Posterior cingulate gyrus (tissue), 11 donors: ENCODE measurements around the gene VAMP7.
"Not testable (repeated sequence)": the region's sequence is repeated elsewhere in the genome, so short reads cannot be mapped to it uniquely, and the experiment has no call there.

Experiments
- DNase-seq, 10 donors: peaks; one replicate each; pipeline versions ENCODE4 v3.0.0 to v3.0.0-alpha.2; 2020 to 2021; ENCODE audit warnings: mixed read lengths in 3 of 10
- intact Hi-C: fragments of 100-400 bp; cut with DNase I; formaldehyde crosslinking; loops from one replicate; pipeline ENCODE4 v1.15.1; 2023

Gene VAMP7, protein sequence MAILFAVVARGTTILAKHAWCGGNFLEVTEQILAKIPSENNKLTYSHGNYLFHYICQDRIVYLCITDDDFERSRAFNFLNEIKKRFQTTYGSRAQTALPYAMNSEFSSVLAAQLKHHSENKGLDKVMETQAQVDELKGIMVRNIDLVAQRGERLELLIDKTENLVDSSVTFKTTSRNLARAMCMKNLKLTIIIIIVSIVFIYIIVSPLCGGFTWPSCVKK

DNA sequence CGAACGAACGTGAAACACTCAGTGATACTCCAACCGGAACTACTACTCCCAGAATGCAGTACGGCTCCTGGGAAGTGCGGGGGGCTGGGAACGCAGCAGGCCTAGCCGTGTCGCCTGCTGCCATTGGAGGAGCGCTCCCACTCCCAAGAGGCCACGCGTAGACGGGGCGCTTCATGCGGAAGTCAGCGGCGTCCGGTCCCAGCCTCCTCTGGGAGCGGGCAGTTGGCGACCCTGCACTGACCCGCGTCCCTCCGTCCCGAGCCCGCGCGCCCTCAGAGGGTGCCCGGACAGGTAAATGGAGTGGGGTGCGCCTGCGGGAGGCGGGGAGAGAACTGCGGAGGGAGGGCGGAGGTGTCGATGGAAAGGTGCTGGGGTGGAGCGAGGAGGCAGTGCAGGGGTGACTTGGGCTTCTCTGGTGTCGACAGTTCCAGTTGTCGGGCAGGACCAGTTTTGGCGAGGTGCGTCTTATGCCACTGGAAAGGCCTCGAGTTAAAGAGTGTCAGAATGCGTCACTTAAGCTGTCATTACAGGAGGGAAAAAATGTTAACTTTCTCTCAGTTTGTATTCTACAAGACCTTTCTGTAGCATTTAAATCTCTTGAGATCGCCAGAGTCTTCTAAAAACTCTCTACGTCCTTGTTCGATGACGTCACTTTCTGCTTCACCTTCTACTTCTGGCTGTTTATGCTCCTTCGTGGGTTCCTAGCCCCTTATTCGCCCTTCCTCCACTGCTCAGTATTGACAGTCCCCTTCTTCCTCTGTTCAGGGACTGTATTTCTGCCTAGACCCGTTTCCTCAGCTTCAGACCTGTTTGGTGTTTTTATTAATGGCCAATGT is at the start of gene VAMP7:
Gene VAMP7 (plus strand): TSS at position 188 of the 836 bp plus-strand sequence. CDS start 8,122 bp downstream, outside the sequence.
- intact Hi-C loops = no loop called here
- DNase-seq = peak; percentile 77 to 98 (median 84)

DNA sequence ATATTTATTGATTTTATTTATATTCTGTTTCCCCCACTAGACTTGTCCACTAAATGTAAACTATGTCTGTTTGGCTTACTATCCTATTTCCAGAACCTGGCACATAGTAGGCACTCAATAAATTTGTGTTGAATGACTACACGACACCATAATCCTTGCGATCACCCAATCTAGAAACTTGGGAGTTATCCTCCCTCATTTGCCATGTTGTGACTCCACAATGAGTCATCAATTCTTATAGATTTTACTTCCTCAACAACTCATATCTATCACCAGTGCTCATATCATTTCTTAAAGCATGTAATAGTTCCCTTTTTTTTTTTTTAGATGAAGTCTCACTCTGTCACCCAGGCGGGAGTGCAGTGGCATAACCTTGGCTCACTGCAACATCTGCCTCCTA is 39.9 kb upstream of the VAMP7 start:
- intact Hi-C loops = no loop called here
- DNase-seq = no peak

DNA sequence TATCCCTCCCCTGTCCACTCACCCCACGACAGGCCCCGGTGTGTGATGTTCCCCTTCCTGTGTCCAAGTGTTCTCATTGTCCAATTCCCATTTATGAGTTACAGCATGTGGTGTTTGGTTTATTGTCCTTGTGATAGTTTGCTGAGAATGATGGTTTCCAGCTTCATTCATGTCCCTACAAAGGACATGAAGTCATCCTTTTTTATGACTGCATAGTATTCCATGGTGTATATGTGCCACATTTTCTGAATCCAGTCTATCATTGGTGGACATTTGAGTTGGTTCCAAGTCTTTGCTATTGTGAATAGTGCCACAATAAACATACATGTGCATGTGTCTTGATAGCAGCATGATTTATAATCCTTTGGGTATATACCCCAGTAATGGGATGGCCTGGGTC is 29.4 kb upstream of the VAMP7 start:
- DNase-seq, intact Hi-C loops: not testable (repeated sequence)

DNA sequence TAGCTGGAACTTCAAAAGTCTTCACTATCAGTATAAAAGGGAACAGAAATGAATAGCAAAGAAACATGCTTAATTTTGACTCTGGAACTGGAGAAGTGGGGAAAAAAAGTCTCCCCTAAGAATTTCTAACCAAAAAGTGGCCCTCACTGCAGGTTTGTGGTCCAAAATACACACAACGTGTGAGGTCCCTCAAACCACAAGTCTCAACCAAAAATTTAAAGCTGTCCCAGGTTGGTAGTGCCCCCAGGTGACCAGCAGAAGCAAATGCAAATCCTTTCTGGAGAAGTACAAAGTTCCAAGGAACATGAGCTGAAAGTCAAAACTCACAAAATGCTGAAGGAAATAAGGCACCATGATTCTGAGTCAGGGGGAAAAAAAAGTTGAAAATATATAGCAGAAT is 23.6 kb upstream of the VAMP7 start:
- DNase-seq = no peak
- intact Hi-C loops = no loop called here

DNA sequence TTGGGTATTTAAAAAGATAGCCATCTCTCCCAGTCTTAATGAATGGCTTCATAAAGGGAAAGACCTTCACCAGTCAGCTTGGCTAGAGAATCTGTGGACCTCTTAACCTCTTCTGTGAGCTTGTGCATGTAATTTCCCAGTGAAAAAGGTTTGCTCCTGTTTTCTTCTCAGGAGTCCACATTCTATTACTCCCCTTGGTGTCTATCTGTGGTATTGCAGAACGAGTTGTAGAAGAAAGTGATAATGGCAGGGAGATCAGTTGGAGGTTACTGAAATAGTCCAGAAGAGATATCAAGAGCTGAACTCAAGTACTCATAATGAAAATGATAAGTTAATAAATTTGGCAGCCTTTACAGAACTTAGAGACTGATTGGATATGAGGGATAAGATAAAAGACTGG is 16.5 kb upstream of the VAMP7 start:
- no peak for DNase-seq
- intact Hi-C loops = no loop called here

DNA sequence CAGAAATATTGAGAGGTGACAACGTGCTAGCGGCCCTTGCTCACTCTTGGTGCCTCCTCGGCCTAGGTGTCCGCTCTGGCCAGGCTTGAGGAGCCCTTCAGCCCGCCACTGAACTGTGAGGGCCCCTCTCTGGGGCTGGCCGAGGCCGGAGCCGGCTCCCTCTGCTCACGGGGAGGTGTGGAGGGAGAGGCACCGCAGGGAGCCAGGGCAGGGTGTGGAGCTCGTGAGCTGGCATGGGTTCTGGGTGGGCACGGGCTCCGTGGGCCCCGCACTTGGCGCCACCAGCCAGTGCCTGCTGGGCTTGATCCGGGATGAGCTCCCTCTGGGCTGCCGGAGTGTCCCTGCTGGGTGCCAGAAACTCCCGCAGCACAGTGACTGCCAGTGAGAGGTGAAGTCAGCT is 16.0 kb upstream of the VAMP7 start:
- peak in 2 of 10 donors; percentile 40 to 62 for DNase-seq
- intact Hi-C loops = no loop called here

DNA sequence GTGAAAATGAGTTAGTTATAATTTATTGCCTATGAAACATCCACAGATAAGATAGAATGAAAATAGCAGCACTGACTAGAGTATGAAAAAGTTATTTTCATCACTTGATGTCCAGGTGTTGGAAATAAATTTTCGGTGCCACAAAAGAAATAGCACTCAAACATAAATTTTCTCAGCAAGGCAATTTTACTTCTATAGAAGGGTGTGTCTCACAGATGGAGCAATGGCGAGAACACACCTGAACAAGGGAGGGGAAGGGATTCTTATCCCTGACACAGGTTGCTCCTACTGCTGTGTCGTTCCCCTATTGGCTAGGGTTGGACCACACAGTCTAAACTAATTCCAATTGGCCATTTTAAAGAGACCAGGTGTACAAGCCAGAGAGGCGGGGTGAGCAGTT is 13.3 kb upstream of the VAMP7 start:
- intact Hi-C loops = no loop called here
- no peak for DNase-seq

DNA sequence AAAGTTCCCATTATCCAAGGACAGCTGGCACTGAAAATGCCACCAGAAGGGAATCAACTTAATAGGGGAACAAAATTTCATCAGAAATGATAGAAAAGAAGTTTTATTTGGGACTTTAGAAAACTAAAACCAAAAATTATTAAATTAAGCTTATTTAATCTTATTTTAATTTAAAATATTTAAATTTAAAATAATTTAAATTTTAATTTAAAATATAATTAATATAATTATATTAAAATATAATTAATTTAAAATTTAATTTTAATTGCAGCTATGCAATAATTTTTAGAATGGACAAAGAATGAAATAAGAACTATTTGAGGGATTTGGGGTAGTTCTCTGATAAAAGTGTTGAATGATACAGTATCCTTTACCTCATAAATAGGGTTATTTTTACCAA is 10.2 kb upstream of the VAMP7 start:
- intact Hi-C loops = no loop called here
- DNase-seq = no peak

DNA sequence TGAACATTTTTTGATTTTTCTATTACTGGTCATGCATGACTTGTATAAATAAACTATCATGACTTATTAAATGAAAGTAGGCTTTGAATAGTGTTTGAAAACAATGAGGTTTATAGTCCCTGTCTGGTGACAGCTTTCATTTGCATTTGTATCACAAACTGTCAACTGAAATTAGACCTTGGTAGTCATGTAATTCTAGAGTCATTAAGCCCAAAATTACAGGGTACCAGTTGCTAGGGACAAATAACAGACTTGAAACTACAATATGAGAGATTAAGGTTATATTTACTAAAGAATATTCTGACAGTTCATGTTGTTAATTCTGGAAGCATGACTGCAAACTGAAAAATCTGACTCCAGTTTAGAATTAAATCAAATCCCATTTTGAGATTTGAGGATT is 9.2 kb upstream of the VAMP7 start:
- no peak for DNase-seq
- intact Hi-C loops = no loop called here

DNA sequence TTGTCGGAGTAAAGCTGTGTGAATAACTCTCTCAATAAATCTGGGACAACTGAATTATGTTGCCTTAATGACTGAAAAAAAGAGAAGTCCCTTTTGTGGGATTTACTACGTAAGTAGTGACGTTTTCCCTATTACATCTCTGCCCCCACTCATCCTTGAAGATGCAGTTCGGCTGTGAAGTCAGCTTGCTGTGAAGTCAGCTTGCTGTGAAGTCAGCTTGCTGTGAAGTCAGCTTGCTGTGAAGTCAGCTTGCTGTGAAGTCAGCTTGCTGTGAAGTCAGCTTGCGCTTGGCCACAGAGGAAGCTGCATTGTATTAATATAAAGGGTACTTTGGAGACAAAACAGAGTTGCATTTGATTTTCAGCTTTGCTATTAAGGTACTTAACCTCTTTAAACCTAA is 8.0 kb upstream of the VAMP7 start:
- intact Hi-C loops = no loop called here
- no peak for DNase-seq

DNA sequence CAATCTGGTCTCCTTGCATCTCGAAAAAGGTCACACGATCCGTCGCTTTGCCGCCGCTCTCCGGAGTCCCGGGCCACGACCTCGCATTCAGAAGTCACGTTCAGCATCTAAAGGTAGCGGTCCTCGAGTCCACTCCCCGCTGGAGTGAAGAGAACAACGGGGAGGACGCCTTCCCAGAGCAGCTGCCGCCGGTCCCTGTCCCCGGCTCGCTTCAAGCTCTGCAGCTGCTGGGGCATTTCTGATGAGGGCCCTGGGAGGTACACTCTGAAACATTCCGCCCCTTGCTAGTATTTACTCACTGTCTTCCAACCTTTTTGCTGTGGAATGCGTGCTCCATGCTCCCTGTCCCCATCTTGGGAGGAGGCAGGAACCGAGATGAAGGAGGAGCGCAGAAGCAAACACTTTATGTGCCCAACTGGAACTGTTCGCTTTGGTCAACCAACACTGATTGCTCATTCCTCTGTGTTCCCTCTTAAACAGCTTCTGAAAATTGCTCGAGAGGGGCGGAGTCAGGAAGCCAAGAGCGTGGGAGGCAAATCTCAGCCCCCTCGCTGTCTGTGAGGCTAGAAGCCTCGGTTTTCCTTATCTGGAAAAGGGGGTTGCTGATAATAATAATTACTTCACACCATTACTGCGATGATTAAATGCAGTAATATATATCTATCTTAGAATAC is 6.4 kb upstream of the VAMP7 start:
- DNase-seq = peak in 2 of 10 donors; percentile 64 to 70
- intact Hi-C loops = no loop called here

DNA sequence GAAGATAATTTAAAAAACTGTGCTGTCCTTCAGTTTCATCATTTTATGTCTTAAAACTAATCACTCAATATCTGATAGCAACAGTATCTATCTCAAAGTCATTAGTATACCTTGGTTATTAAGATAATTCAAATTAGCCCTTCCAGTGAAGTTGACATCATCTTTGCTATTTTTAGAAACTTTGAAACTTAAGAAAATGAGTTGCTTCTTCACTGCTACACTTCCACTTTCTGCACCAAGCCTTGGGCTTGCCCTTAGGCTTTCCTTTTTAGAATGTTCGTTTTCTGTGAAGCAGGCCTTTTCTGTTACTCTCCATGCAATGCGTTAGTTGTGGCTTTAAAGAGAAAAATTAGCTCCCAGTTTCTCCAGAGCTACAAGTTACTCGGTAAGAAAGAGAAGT is 4.4 kb upstream of the VAMP7 start:
- DNase-seq = no peak
- intact Hi-C loops = no loop called here

DNA sequence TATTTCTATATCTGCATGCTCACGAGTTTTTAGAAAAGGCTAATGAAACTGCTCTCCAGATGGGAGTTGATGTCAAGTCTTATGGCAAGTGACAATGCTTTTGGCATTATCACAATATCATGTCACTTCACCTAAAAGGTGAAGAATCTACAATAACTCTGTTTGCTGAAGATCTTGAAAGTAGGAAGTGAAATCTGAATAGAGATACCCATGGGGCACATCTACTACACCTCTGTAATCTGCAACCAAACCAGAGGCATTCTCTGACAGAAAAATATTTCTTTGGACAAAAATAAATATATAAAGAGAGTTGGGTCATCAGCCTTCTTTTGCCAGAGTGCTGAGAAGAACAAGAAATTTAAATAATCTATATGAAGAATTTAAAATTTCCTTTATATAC is 3.9 kb upstream of the VAMP7 start:
- intact Hi-C loops = no loop called here
- no peak for DNase-seq

DNA sequence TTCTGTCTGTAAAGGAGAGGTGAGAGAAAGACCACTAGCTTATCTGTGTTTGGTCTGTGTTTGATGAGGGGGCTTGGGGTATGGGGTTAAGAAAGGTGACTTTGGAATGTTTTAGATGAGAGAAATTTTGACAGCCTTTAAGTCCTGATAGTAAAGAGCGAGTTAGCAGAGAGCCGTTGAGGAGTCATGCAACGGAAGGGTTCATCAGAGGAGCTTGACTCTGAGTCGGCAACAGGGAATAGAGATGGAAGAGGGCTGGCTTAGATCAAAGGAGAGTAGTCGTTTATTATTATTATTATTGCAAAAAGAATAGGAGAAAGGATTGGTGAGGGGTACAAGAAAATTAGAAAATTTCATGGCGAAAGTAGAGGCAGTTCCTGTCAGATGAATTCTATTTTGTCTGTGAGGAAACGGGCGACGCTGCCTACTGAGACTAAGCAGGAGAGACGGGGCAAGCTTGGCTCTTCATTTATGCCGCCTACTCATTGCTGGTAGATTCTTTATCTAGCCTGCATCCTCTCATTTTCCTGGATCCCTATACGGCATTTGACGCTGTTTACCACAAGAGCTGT is 473 bp upstream of the VAMP7 start:
- intact Hi-C loops = no loop called here
- no peak for DNase-seq

DNA sequence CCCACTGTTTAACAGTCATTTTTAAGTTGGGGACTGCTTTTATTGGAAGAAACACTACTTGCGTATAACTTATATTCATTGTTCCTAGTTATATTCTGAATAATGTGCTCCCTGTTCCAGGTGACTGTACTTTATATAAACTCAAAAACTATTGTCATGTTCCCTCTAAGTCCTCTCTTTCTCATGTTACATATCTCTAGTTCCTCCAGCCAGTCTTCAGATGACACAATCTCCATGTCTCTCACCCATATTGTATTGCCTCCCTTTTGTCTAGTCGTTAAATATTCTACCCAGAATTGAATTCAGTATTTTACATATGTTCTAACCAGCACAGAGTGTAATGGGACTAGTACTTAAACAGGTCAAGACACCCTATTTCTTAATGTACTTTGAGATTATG is 5.3 kb downstream of the VAMP7 start:
- intact Hi-C loops = no loop called here

DNA sequence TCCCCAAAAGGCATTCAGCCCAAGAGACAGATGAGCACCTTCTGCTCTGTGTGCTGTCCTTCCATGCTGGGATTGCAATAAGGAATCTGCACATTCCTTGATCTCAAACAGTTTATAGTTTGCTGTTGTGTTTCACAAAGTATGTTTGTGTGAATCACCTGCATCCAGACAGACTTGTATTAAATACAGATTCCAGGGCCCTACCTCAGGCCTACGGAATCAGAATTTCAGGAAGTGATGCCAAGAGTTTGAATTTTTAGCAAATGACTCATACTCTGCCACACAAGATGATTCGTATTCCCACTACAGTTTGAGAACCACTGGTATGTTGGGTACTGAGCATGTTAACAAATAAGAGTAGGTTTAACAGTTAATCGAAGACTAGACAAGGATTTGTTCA is 7.0 kb downstream of the VAMP7 start:
- intact Hi-C loops = no loop called here
- DNase-seq = no peak

More for the DNA sequence above, 5.3 kb downstream of the VAMP7 start:
- no peak for DNase-seq

DNA sequence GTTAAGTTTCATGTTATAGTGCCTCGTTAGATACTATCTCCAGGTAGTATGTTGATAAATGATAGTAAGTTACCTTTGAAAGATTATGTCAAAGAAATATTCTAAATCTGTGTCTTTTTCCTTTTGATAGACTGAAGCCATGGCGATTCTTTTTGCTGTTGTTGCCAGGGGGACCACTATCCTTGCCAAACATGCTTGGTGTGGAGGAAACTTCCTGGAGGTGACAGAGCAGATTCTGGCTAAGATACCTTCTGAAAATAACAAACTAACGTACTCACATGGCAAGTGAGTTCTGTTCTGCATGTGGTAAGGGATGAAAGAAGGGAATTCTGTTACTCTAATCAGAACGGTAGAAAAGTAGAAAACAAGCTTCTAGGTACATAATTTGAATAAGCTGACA is 8.2 kb downstream of the VAMP7 start:
- intact Hi-C loops = no loop called here
- DNase-seq = no peak

DNA sequence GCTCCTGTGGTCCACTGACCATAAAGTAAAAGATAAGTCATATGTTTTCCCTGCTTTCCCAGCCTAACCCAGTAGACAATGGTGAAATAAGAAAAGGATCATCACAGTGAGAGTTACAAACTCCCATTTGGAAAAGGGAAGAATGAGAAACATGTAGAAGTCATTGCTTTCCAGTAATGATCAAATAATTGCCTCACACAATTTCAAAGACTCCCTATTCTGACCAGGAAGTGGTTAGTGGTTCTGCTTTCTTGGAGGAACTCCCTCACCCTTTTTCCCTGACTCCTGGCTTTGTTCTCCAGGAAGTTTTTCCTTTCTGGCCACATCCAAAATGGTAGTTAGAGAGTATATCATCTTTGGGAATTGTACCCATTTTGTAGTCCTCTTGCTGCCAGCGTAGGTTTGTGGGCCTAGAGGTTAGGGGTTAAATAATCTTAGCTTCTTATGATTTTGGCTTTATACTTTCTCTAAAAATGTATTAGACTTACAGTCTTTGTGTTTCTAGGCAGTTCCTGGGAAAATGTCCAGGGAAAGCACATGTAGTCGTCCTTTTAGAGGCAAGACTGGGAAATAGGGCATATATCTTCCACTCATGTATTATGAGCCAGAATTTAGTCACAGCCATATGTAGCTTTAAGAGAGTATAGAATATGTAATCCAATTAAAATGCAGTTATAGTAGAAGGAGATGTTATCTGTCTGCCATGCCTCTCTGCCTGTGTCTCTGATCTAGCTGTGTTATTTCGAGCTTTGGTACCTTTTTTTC is 10.5 kb downstream of the VAMP7 start:
- intact Hi-C loops = no loop called here

DNA sequence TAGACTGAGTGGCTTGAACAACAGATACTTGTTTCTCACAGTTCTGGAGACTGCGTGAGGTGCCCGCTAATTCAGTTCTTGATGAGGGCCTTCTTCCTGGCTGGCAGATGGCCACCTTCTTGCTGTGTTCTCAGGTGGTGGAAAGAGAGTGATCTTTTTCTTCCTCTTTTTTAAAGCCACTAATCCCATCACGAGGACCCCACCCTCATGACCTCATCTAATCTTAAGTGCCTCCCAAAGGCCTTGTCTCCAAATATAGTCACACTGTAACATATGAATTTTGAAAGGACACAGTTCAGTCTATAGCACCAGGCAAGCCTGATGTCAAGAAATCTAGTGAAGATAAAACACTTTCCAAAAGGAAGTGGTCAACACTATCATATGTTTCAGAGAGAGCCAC is 12.4 kb downstream of the VAMP7 start:
- intact Hi-C loops = no loop called here
- DNase-seq = no peak

More for the DNA sequence above, 10.5 kb downstream of the VAMP7 start:
- DNase-seq = no peak

DNA sequence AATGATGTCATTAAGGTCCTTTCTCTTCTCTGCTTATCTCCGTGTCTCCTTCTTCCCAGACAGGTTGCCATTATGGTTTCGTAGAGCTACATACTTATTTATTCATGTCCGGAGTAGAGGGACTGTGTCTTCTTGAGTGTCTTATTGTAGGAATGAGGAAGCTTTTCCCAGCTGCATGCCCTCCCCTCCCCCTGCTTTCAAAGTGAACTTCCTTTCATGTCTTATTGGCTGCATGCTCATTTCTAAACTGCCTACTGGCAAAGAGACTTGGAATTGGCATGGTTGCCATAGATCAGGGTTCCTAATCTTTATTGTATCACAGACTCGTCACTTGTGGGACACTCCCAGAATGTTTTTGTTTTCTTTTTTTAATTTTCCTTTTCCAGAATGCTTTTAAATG is 15.4 kb downstream of the VAMP7 start:
- intact Hi-C loops = no loop called here
- DNase-seq = no peak

DNA sequence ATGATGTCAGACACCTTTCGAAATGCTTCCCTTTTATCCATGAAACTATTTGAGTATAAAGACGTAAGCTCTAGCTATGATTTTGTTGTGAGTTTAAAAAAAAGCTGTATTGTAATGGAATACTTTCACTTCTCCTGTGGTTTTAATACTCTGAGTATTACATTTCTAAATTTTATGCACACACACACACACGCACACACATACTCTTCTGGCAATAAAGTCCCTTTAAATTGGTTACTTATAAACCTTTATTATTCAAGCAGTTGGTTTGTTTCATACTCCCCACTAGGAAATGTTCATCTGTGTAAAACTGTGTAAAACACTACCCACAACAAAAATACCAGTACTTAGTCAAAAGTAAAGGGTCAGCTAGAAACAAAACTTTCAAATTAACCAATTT is 18.2 kb downstream of the VAMP7 start:
- intact Hi-C loops = no loop called here
- no peak for DNase-seq
